Thyroid gland (tissue), 4 donors: ENCODE data around the gene NRTN. TPM values are rescaled to one million over a fixed set of nuclear protein-coding genes. Genes with fewer than 3 reads are reported as not detected.

Experiments
- DNase-seq, 2 donors: peaks; one replicate each; pipeline ENCODE4 v3.0.0-alpha.2; 2019
- H3K27ac ChIP-seq, 3 donors: fragments of 200-600 bp; sonication (generic); 1 replicate in 2 of 3; 2 replicates in 1 of 3; pipeline ENCODE4 v1.5.1; 2016 to 2019; ENCODE audit warnings: mild to moderate bottlenecking in 1 of 3, moderate library complexity in 1 of 3
- H3K27me3 ChIP-seq: fragments of 200-600 bp; sonication (generic); one replicate; pipeline ENCODE4 v1.5.1; 2019
- H3K36me3 ChIP-seq, 2 donors: fragments of 200-600 bp; sonication (generic); one replicate each; pipeline ENCODE4 v1.5.1; 2016 to 2019
- H3K4me1 ChIP-seq, 2 donors: fragments of 200-600 bp; sonication (generic); one replicate each; pipeline ENCODE4 v1.5.1; 2017 to 2019
- H3K4me3 ChIP-seq, 3 donors: fragments of 200-600 bp; sonication (generic); replicated peaks in 1 of 3; 1 replicate in 2 of 3; 2 replicates in 1 of 3; pipeline ENCODE4 v1.5.1; 2016; ENCODE audit warnings: mild to moderate bottlenecking in 1 of 3
- H3K9me3 ChIP-seq: fragments of 200-600 bp; sonication (generic); one replicate; pipeline ENCODE4 v1.5.1; 2017
- CTCF ChIP-seq, 6 experiments: fragments of 200-600 bp in 3 of 6; fragments of 450-650 bp in 3 of 6; sonication (generic) in 3 of 6; IDR thresholded peaks; one replicate each; pipeline ENCODE4 v1.5.1; 2016 to 2019; ENCODE audit warnings: antibody characterized with exemption in 6 of 6, mild to moderate bottlenecking in 2 of 6, inconsistent platforms in 1 of 6, moderate library complexity in 1 of 6
- POLR2A ChIP-seq, 2 donors: fragments of 450-650 bp; IDR thresholded peaks; one replicate each; pipeline ENCODE4 v1.6.1; 2017; ENCODE audit warnings: antibody characterized with exemption in 2 of 2, mild to moderate bottlenecking in 2 of 2, moderate library complexity in 1 of 2
- WGBS, 2 donors: methylation state at CpG; one replicate each; pipeline ENCODE4 v1.1.5; 2017; 5-methylcytosine and 5-hydroxymethylcytosine counted together
- intact Hi-C: fragments of 100-400 bp; cut with DNase I; formaldehyde crosslinking; loops from one replicate; pipeline ENCODE4 v1.15.1; 2023
- total RNA-seq, 4 donors: library from RNA; depleted of rRNA; stranded (reverse); fragments of >200 nt; gene quantifications; one replicate each; pipeline ENCODE4 v1.2.3, GENCODE V29; 2016

Gene NRTN
- total RNA-seq, 4 donors from 2014 or later, result 0.71 to 8.1 (median 1.3) TPM

GRCh38 chr19:5829567-5830310, 24.9 kb downstream of the NRTN start:
- no peak overlapping the region for H3K27ac ChIP-seq
- H3K4me1 ChIP-seq, result peaks cover 5 to 26% of the 10 kb centered on the region in 2 donors
- intact Hi-C loops, result no loop called here
- TF ChIP-seq CTCF (IDR thresholded peaks at IDR 0.05), result no peak
- TF ChIP-seq POLR2A (IDR thresholded peaks at IDR 0.05), result no peak
- WGBS, 2 donors, result 67 to 71% methylated on average over 6 to 21 of the region's 34 CpGs
- H3K9me3 ChIP-seq, result no peaks in the 10 kb centered on the region
- no peak overlapping the region for H3K4me3 ChIP-seq
- H3K27me3 ChIP-seq, result no peaks in the 10 kb centered on the region
- no peak for DNase-seq
- no peaks in the 10 kb centered on the region for H3K36me3 ChIP-seq

GRCh38 chr19:5831159-5831558, 26.3 kb downstream of the NRTN start:
- no peak overlapping the region for H3K4me3 ChIP-seq
- H3K27me3 ChIP-seq, result no peaks in the 10 kb centered on the region
- H3K27ac ChIP-seq, result no peak overlapping the region
- 80 to 89% methylated on average over 3 of the region's 9 CpGs for WGBS, 2 donors
- DNase-seq, result no peak
- H3K36me3 ChIP-seq, result no peaks in the 10 kb centered on the region
- intact Hi-C loops, result no loop called here
- peaks cover 5 to 26% of the 10 kb centered on the region in 2 donors for H3K4me1 ChIP-seq
- TF ChIP-seq POLR2A (IDR thresholded peaks at IDR 0.05) (no peak), CTCF (IDR thresholded peaks at IDR 0.05) (no peak)
- no peaks in the 10 kb centered on the region for H3K9me3 ChIP-seq

GRCh38 chr19:5832061-5832460, 27.2 kb downstream of the NRTN start:
- 87 to 91% methylated on average over 12 to 15 of the region's 22 CpGs for WGBS, 2 donors
- Histone ChIP-seq H3K36me3 (no peaks in the 10 kb centered on the region), H3K4me3 (no peak overlapping the region), H3K27ac (no peak overlapping the region), H3K27me3 (no peaks in the 10 kb centered on the region), H3K9me3 (no peaks in the 10 kb centered on the region), H3K4me1 (peaks cover 5 to 18% of the 10 kb centered on the region in 2 donors)
- intact Hi-C loops, result no loop called here
- TF ChIP-seq POLR2A (IDR thresholded peaks at IDR 0.05) (no peak), CTCF (IDR thresholded peaks at IDR 0.05) (no peak)
- no peak for DNase-seq

- peaks cover 5 to 14% of the 10 kb centered on the region in 2 donors for H3K4me1 ChIP-seq
- WGBS, 2 donors, result 84 to 87% methylated on average over 6 of the region's 6 CpGs
- H3K27me3 ChIP-seq, result no peaks in the 10 kb centered on the region
- H3K27ac ChIP-seq, result no peak overlapping the region
- DNase-seq, result no peak
- no peak for TF ChIP-seq POLR2A (IDR thresholded peaks at IDR 0.05)
- TF ChIP-seq CTCF (IDR thresholded peaks at IDR 0.05), result no peak
- intact Hi-C loops, result no loop called here
- H3K9me3 ChIP-seq, result no peaks in the 10 kb centered on the region
- no peaks in the 10 kb centered on the region for H3K36me3 ChIP-seq
- no peak overlapping the region for H3K4me3 ChIP-seq
Observed at GRCh38 chr19:5832527-5833216, 27.8 kb downstream of the NRTN start.

GRCh38 chr19:5837761-5838352, 33.0 kb downstream of the NRTN start:
- TF ChIP-seq CTCF (IDR thresholded peaks at IDR 0.05) (no peak), POLR2A (IDR thresholded peaks at IDR 0.05) (no peak)
- DNase-seq, result no peak
- no peaks in the 10 kb centered on the region for H3K9me3 ChIP-seq
- H3K27me3 ChIP-seq, result no peaks in the 10 kb centered on the region
- intact Hi-C loops, result no loop called here
- WGBS, 2 donors, result 55 to 56% methylated on average over 15 of the region's 15 CpGs
- H3K36me3 ChIP-seq, result no peaks in the 10 kb centered on the region
- no peaks in the 10 kb centered on the region for H3K4me1 ChIP-seq
- no peak overlapping the region for H3K4me3 ChIP-seq
- H3K27ac ChIP-seq, result no peak overlapping the region
